HL-60/S4 treated with retinoic acid at 250 ng/mL for 4 days and 3 days (cell line): ENCODE results near the gene ARAF.

Experiments
- in situ Hi-C: fragments of 300-500 bp; cut with MboI; formaldehyde crosslinking; loops from 2 replicates; pipeline ENCODE4 v1.7.0; 2022; ENCODE audit warnings: low sequenced_read_pairs

Gene ARAF

DNA sequence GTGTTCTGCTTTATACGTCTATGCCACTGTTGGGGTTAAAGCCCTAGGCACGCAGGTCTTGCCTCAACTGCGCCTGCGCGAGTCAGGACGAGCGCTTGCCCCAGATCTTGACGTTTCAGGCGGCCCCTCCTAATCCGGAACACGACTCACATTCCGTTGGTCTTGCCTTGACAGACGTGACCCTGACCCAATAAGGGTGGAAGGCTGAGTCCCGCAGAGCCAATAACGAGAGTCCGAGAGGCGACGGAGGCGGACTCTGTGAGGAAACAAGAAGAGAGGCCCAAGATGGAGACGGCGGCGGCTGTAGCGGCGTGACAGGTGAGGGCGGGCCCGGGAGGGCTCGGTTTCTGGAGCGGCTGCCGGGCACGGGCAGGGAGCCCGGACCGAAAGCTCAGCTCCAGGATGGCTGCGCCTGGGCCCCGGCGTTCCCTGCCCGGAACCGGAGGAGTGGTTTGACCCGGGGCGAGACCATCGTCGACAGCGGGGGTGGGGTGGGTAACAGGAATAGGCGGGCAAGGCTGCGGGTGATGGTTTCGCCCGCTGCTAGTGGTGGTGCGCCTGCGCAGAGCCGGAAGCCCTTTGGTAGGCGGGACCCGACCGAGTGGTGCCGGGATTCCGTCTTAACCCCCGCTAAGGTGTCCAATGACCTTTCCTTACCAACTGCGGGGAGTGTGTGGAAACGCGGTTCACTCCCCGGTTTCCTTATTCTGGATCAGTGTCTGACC is at the start of gene ARAF:
Gene ARAF (plus strand): TSS at position 272 of the 725 bp plus-strand sequence. CDS start 1,763 bp downstream, outside the sequence.
- in situ Hi-C loops = no loop called here

DNA sequence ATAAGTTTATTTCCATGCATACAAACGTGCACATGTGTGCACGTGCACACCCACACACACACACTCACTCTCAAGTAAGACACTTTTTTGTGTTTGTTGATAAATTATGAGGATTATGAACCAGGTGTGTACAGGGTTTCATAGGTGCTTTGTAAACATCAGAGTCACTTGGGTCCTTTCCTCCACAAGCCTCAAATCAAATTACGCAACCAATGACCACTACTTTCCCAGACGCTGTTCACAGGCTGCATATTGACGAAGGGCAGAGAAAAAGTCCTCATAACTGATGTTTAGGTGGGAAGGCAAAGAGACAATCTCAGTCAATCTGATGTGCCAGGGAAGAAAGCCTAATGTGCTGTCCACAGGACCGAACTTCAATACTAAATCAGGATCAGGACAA is 48.6 kb upstream of the ARAF start:
- in situ Hi-C loops = loop anchor here (25.0 kb wide), 1 partner anchor 300 kb away; the partner anchor contains the start of gene CDK16

DNA sequence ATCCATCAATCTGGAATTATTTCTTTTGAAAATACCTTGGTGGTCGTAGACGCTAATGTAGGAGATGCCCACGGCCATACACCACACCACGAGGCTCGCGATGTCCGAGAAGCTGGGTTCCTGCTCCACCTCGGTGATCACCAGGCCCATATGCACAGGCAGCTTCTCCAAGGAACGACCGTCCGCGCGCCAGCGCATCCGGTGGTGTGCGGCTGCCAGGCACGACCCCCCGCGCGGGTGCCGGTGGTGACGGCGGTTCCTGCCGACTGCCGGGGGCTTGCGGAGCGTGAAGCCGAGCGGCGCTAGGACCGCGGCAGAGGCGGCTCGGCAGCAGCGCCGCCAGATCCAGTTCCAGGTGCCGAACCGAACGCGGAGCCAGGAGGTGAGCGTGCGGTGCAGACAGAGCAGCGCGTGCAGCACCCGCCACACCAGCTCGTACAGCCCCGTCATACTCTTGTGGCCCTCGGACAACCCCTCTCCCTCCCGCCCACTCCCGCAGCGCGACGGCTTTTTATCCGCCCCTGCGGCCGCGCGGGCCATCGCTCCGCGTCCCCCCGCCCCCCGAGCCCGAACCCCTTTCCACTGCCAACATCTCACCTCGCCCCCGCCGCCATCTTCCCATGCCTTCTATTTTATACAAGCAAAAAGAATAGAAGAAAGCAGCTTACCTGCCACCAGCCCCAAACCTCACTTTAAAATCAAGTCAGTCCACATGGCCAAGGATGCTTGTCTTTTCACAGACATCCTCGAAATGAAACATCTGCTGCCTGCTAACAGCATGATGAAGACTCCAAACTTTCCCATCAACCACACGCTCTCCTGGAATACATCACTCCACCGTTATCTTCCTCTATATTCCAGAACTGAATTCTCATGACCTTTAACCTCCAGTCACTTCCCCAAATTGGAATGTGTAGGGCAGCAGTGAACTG is 47.7 kb upstream of the ARAF start:
- in situ Hi-C loops = loop anchor here (25.0 kb wide), 1 partner anchor 301 kb away; the partner anchor contains the start of gene CDK16

DNA sequence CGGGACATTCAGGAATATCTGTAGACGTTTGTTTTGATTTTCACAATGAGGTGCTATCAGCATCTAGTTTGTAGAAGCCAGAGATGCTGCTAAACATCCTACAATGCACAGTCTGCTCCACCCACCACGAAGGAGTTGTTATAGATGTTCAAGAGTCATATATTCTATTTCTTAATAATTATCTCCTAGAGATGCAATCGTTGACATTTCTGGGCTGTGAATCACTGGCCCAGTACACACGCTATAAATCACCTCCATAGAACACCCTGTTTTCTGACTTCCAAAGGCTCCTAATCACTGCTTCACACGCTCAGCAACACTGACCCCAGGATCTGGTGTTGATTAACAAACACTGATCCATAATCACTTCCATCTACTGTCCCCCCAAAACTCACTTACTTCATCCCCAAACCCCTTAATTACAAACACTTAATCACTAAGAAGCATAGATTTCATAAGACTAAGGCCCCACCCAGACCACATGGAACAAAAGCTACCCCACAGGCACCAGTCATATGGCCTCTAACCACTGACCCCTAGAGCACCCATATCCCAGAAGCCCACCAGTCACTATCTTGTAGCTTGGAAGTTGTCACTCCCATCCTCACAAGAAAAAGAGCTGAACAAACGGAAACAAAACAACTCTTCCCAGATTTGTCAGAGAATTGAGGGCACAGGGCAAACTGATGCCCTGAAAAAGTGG is 46.3 kb upstream of the ARAF start:
- in situ Hi-C loops = loop anchor here (25.0 kb wide), 1 partner anchor 302 kb away; the partner anchor contains the start of gene CDK16

DNA sequence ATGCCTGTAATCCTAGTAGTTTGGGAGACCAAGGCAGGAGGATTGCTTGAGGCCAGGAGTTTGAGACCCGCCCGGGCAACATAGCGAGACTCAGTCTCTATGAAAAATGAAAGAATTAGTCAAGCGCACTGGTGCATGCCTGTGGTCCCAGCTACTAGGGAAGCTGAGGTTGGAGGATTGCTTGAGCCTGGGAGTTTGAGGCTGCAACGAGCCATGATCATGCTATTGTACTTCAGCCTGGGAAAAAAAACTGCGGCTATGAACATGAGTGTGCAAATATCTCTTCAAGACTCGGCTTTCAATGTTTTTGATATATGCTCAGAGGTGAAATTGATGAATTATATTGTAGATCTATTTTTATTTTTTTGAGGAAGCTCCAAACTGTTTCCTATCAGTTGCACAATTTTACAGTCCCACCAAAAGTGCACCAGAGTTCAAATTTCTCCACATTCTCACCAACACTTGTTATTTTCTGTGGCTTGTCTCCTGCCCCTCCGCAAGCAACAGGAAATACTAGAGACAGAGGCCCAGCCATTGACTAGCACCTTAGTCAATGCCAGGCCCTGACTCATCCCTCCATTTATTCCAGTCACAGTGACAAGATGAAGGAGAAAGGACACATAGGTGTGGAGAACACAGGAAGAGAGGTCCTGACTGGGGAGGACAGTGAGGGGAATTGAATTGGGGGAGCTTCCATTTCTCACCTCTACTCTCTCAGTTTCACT is 44.9 kb upstream of the ARAF start:
- in situ Hi-C loops = loop anchor here (25.0 kb wide), 1 partner anchor 304 kb away; the partner anchor contains the start of gene CDK16

DNA sequence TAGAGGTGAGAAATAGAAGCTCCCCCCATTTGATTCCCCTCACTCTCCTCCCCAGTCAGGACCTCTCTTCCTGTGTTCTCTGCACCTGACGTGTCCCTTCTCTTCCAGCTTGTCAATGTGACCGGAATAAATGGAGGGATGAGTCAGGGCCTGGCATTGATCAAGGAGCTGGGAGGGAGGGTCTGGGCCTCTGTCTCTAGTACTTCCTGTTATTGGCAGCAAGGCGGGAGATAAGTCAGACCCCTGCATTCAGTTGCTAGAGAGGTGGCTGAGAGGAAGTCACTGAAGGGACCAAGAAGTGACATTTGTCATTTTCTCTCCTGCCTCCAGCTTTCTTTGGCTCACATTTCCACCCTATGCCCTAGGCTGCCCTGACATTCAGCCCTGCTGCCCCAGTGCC is 42.9 kb upstream of the ARAF start:
- in situ Hi-C loops = loop anchor here (25.0 kb wide), 1 partner anchor 306 kb away; the partner anchor contains the start of gene CDK16

DNA sequence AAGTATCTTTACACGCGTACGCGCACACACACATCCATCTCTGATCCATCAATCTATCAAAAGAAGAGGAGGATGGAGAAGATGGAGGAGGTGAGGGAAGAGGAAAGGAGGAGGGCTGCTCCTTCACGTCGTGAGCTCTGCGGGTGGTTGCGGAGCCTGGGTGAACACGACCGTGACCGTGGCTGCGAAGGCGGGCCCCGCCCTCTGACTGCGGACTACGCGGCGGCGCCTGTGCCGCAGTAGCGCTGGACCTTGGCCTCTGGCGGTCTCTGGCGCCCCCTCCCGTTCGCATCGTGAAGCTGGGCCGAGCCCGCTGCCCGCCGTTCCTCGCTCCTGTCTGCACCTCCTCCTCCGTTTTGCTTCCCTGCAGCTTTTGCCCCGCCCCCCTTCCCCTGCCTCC is 37.7 kb upstream of the ARAF start:
- in situ Hi-C loops = loop anchor here (25.0 kb wide), 1 partner anchor 311 kb away; the partner anchor contains the start of gene CDK16

DNA sequence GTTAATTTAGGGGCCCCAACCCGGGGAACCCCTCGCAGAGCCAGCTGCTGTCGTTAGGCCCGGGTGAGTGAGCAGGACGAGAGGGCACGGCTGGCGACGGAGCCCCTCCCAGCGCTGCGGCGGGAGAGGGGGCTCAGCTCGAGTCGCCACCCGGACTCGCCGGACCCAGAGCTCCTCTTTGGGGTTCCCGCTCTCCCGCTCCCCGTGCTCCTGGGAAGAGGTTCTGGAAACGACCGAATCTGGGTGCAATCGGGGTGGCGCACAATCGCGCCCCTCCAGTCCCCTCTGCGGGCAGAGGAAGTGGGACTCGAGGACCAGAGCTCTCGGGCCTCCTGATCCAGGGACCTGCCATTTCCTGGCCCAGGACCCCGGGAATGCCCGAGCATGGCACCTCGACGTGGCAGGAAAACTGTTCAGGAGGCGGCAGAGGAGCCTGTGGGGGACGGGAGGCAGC is 37.3 kb upstream of the ARAF start:
- in situ Hi-C loops = loop anchor here (25.0 kb wide), 1 partner anchor 311 kb away; the partner anchor contains the start of gene CDK16

DNA sequence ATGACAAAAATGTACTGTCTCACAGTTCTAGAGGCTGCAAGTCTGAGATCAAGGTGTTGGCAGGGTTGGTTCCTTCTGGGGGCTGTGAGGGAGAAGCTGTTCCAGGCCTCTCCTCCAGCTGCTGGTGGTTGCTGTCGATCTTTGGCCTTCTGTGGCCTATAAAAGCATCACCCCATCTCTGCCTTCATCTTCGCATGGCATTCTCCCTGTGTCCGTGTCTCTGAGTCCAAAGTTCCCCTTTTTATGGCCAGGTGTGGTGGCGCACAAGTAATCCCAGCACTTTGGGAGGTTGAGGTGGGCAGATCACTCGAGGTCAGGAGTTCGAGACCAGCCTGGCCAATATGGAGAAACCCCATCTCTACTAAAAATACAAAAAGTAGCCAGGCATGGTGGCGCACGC is 31.5 kb upstream of the ARAF start:
- in situ Hi-C loops = no loop called here

DNA sequence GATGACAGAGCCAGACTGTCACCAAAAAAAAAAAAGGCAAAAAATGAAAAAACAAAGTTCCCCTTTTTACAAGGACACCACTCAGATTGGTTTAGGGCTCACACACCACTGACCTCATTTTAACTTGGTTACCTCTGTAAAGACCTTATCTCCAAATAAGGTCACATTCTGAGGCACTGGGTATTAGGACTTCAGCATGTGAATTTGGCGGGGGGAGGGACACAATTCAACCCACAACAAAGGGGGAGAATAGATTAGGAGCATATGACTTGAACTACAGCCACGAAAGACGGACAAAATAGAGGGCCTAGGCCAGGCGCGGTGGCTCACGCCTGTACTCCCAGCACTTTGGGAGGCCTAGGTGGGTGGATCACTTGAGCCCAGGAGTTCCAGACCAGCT is 31.0 kb upstream of the ARAF start:
- in situ Hi-C loops = no loop called here

DNA sequence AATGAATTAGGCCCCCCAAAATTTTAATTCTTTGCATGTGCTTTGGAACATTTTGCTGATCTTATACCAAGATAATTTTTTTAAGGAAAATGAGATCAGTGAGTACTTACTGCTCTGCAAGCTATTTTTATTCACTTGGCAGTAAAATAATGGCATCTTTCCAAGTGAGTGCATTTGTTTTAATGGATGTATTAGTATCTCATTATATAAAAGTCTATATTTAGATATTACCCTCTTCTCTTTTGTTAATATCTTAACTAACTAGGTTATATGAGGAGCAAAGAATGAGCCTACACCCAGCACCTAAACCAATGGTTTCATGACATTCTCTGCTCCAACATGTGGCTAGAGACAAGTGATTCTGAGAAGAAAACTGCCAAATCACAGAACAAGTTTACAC is 21.1 kb upstream of the ARAF start:
- in situ Hi-C loops = no loop called here

DNA sequence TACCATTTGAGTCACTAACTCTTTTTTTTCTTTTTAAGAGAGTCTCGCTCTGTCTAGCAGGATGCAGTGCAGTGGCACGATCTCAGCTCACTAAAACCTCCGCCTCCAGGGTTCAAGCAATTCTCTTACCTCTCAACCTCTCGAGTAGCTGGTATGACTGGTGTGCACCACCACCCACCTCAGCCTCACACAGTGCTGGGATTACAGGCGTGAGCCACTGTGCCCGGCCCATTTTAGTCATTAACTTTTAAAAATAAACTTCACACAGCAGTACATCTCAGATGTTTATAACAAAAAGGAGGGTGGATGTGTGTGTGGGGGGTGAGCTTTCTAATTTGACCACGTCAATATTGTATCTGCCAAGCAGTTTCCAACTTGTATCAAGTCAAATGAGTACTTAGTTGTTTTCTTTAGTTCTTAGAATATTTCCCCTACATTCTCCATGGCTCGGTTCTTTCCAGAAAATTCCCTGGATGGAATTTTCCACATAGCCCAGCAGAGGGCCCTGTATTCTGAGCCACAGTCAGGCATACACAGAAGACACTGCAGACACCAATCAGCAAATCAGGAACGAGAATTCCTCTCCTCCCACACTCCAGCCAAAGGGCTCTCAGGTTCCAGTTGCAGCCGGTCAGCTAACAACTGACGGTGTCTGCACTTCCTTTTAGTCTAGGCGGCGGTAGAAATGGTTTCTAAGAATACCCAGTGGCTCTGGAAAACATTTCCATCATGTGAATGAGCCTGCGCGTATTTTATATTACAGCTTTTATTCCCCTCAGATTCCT is 20.1 kb upstream of the ARAF start:
- in situ Hi-C loops = no loop called here

DNA sequence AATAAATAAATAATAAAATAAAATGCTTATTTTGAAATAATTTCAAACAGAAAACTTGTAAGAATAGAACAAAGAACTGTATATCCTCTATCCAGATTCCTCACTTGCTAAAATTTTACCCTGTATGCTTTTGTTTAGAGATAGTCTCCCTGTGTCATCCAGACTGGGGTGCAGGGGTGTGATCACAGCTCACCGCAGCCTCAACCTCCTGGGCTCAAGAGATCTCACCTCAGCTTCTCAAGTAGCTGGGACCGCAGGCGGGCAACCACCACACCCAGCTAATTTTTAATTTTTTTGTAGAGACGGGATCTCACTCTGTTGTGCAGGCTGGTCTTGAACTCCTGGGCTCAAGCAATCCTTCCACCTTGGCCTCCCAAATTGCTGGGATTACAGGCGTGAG is 17.5 kb upstream of the ARAF start:
- in situ Hi-C loops = no loop called here

DNA sequence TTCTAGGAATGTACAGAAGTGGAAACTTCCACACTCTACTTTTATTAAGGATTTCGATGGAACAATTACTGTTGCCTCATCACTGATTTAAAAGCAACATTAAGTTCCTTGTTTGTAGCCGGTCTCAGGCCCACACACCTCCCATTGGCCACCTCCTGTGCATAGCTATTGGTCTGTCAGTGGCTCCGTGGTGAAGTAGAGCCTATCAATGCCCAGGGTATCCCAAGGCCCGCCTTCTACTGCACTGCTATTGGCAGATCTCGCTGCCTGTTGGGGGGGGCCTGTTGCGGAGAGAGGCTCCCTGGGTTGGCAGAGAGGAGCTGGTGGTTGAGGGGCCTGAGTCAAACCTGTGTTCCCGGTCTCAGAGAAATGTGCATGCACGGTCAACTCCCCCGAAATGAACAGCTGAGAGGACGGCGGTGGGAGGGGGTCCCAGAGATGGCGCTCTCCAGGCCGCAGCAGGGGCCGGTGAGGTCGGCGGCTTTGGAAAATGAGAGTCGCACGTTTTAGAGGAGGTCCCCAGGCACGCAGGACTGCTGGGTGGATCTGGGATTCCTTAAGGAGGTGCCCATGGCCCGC is 4.9 kb upstream of the ARAF start:
- in situ Hi-C loops = no loop called here

DNA sequence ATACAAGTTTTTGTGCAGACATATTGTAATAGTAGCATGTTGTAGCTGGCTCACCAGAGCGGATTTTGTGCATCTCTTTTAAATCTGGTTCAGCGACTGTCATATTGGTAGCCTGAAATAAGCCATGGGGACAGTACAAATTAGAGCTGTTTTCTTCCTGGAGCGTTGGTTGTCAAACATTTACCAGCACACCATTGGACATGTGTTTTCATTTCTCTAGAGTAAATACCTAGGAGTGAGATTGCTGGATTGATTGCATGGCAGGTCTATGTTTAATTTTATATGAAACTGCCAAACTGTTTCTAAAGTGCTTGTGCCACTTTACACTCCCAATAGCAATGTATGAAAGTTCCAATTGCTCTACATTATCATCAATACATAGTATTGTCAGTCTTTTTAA is 2.6 kb upstream of the ARAF start:
- in situ Hi-C loops = no loop called here

DNA sequence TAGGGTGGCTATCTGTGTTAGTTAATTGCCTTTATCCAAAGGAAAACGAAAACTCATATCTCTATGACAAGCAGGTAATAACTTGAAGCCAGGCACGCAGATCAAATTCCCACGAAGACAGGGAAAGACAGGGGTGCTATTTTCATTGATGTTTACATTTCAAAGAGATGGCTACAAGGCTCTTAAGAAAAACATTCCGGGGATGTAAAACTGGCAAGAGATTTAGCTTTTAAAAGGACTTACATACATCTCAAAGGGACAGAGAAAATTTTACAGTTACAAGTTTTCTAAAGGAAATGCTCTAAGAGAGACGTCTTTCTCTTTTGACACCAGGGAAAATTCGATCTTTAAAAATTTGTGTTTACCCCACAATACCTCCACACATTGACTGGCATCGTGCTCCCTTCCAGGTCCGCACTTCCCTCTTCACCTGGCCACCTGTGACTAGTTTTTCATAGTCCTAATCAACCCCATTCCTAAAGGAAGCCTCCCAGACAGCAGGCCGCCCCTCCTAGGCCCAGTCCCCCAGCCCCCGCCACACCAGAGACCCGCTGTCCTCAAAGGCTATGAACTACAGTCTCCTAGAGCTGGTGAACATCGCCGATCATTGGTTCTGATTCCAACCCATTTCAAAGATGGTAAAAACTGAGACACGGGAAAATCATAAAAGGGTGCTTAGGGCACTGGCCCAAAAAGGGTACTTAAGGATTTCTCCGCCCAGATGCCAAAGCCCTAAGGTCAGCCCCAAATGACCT is 649 bp upstream of the ARAF start:
- in situ Hi-C loops = no loop called here

DNA sequence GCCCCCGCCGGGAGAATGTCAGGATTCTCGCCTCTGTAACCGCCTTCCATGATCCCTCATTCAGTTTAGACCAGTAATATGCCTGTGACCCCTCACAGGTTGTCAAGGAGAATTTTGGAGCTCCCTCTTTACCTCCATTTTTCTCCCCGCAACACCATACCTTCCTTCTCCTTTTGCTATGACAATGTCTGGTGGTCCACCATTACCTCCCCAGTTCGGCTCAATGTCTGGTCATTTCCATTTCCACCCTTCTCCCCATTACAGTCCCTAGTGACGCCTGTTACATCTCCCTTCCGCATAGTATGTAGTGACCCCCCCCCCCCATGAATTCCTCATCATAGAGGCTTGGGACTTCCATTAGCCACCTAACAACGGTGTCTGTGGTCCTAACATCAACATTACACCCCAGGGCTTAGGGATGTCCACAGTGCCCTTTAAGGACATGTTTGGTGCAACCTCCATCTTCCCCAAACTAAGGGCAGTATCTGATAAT is 700 bp downstream of the ARAF start:
- in situ Hi-C loops = no loop called here

DNA sequence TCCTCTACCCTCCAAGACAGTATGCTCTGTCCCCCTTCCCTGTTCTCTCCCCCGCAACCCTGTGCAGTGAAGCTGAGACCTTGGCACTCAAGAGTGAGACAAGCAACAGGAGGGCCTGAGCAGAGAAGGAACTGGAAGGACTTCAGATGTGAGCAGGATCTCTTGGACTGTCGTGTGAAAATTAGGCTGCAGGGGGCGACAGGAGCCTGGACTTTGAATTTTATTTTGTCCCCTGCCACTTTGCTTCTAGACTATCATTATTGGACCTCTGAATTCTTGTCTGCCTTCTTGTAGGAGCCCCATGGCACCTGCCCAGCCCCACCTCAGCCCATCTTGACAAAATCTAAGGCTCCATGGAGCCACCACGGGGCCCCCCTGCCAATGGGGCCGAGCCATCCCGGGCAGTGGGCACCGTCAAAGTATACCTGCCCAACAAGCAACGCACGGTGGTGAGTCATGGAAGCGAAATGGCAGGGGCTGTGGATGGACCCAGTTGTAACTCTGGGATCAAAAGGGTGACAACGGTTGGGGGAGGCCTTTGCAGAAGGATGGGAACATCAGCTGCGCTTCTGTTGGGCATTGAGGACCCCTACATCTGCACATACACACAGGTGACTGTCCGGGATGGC is 1.7 kb downstream of the ARAF start:
- in situ Hi-C loops = no loop called here
